Mammary epithelial cell (primary cell): Measurements from ENCODE around the gene KCNMA1.

ENCODE experiments used
- CTCF ChIP-seq, 2 donors: IDR thresholded peaks in 1 of 2; conservative IDR thresholded peaks in 1 of 2; 2 replicates each; pipeline ENCODE4 v1.5.1; 2011 to 2012; ENCODE audit warnings: inconsistent platforms in 2 of 2, low read length in 2 of 2, mild to moderate bottlenecking in 2 of 2, control low read depth in 1 of 2, low read depth in 1 of 2; ENCODE audit not compliant: insufficient read depth in 1 of 2; ENCODE audit errors: extremely low read depth in 1 of 2
- EZH2 ChIP-seq: IDR thresholded peaks from 2 replicates; pipeline ENCODE4 v1.6.1; 2012; ENCODE audit warnings: low read length, inconsistent platforms, borderline replicate concordance

- TF ChIP-seq EZH2: no peak
- no peak for TF ChIP-seq CTCF (conservative IDR thresholded peaks at IDR 0.05 in 1 of 2, IDR thresholded peaks at IDR 0.05 in 1 of 2; ENCODE audit: extremely low read depth in 1 of 2, insufficient read depth in 1 of 2, low read depth in 1 of 2, low read length in 2 of 2)
These were observed 70.6 kb downstream of the KCNMA1 start for GRCh38 chr10:77566914-77567566.
